Loucy (cell line): ENCODE measurements around the gene CHN1.

Experiments
- H2AFZ ChIP-seq: fragments of 200-600 bp; sonication (generic); 2 replicates; pipeline ENCODE4 v1.6.0; 2016; ENCODE audit warnings: antibody characterized with exemption, mild to moderate bottlenecking, low read length, moderate library complexity
- H3F3A ChIP-seq: fragments of 200-600 bp; 2 replicates; pipeline ENCODE4 v1.6.0; 2016; ENCODE audit warnings: antibody characterized with exemption, low read depth, mild to moderate bottlenecking
- H3K27me3 ChIP-seq: fragments of 200-600 bp; sonication (generic); 2 replicates; pipeline ENCODE4 v1.6.1; 2014; ENCODE audit warnings: low read length, mild to moderate bottlenecking; ENCODE audit not compliant: insufficient read depth, poor library complexity, severe bottlenecking
- H3K36me3 ChIP-seq: fragments of 200-600 bp; sonication (generic); 2 replicates; pipeline ENCODE4 v1.6.1; 2016; ENCODE audit warnings: low read length; ENCODE audit not compliant: insufficient read depth
- H3K4me1 ChIP-seq: fragments of 200-600 bp; sonication (generic); 2 replicates; pipeline ENCODE4 v1.5.1; 2014; ENCODE audit warnings: low read length, mild to moderate bottlenecking; ENCODE audit not compliant: insufficient read depth, poor library complexity, severe bottlenecking
- H3K4me2 ChIP-seq: fragments of 200-600 bp; sonication (generic); 2 replicates; pipeline ENCODE4 v1.6.0; 2014; ENCODE audit warnings: antibody characterized with exemption, low read length, low read depth, mild to moderate bottlenecking; ENCODE audit not compliant: poor library complexity, severe bottlenecking
- H3K4me3 ChIP-seq: fragments of 200-600 bp; sonication (generic); 2 replicates; pipeline ENCODE4 v1.5.1; 2014; ENCODE audit warnings: low read length, mild to moderate bottlenecking, mixed read lengths; ENCODE audit not compliant: poor library complexity, severe bottlenecking
- H3K79me2 ChIP-seq: fragments of 200-600 bp; sonication (generic); 2 replicates; pipeline ENCODE4 v1.6.1; 2014; ENCODE audit warnings: low read length; ENCODE audit not compliant: insufficient read depth
- H3K9ac ChIP-seq: fragments of 200-600 bp; sonication (generic); 2 replicates; pipeline ENCODE4 v1.6.0; 2014; ENCODE audit warnings: mild to moderate bottlenecking, low read depth, low read length, moderate library complexity; ENCODE audit not compliant: poor library complexity, severe bottlenecking
- H3K9me2 ChIP-seq: fragments of 200-600 bp; sonication (generic); replicated peaks from 2 replicates; pipeline ENCODE4 v1.6.1; 2016; ENCODE audit warnings: low read depth, low read length, mixed read lengths
- H3K9me3 ChIP-seq: fragments of 200-600 bp; sonication (generic); 2 replicates; pipeline ENCODE4 v1.6.1; 2014; ENCODE audit warnings: mild to moderate bottlenecking, antibody characterized with exemption, low read length, low read depth; ENCODE audit not compliant: insufficient read depth
- H4K20me1 ChIP-seq: fragments of 200-600 bp; sonication (generic); 2 replicates; pipeline ENCODE4 v1.6.0; 2014; ENCODE audit warnings: antibody characterized with exemption, low read length, mild to moderate bottlenecking; ENCODE audit not compliant: insufficient read depth, poor library complexity, severe bottlenecking
- CTCF ChIP-seq: fragments of 200-600 bp; sonication (generic); conservative IDR thresholded peaks from 2 replicates; pipeline ENCODE4 v1.5.1; 2014; ENCODE audit warnings: mild to moderate bottlenecking, antibody characterized with exemption, low read length
- EZH2phosphoT487 ChIP-seq: fragments of 200-600 bp; IDR thresholded peaks from 2 replicates; pipeline ENCODE4 v1.6.1; 2018; ENCODE audit warnings: antibody characterized with exemption, mild to moderate bottlenecking, moderate library complexity, borderline replicate concordance

CHN1 gene

GRCh38 chr2:175005733-175006264, 618 bp upstream of the CHN1 start:
- no peak overlapping the region for H3K4me3 ChIP-seq
- H3K4me2 ChIP-seq: no peak overlapping the region
- H3K36me3 ChIP-seq: no peaks in the 10 kb centered on the region
- no peaks in the 10 kb centered on the region for H3K4me1 ChIP-seq
- H3F3A ChIP-seq: no peaks in the 10 kb centered on the region
- TF ChIP-seq EZH2phosphoT487: no peak
- no peaks in the 10 kb centered on the region for H3K27me3 ChIP-seq
- H3K9ac ChIP-seq: no peak overlapping the region
- H3K9me2 ChIP-seq: no peaks in the 10 kb centered on the region
- no peaks in the 10 kb centered on the region for H3K9me3 ChIP-seq
- no peaks in the 10 kb centered on the region for H3K79me2 ChIP-seq
- H4K20me1 ChIP-seq: no peaks in the 10 kb centered on the region
- H2AFZ ChIP-seq: no peak overlapping the region

GRCh38 chr2:175004730-175004979, 526 bp downstream of the CHN1 start:
- Histone ChIP-seq H3K9me3 (no peaks in the 10 kb centered on the region), H3K27me3 (no peaks in the 10 kb centered on the region), H3K79me2 (no peaks in the 10 kb centered on the region), H3F3A (no peaks in the 10 kb centered on the region), H3K4me3 (no peak overlapping the region), H2AFZ (no peak overlapping the region), H4K20me1 (no peaks in the 10 kb centered on the region), H3K36me3 (no peaks in the 10 kb centered on the region), H3K4me1 (no peaks in the 10 kb centered on the region), H3K9me2 (no peaks in the 10 kb centered on the region), H3K9ac (no peak overlapping the region), H3K4me2 (no peak overlapping the region)
- TF ChIP-seq CTCF (no peak), EZH2phosphoT487 (no peak)

GRCh38 chr2:175003875-175004729, 1.1 kb downstream of the CHN1 start:
- no peaks in the 10 kb centered on the region for H3K36me3 ChIP-seq
- no peak for TF ChIP-seq EZH2phosphoT487
- no peak for TF ChIP-seq CTCF
- H3K4me3 ChIP-seq: no peak overlapping the region
- no peaks in the 10 kb centered on the region for H4K20me1 ChIP-seq
- H2AFZ ChIP-seq: no peak overlapping the region
- no peaks in the 10 kb centered on the region for H3K79me2 ChIP-seq
- no peaks in the 10 kb centered on the region for H3K4me1 ChIP-seq
- no peaks in the 10 kb centered on the region for H3K9me3 ChIP-seq
- H3K27me3 ChIP-seq: no peaks in the 10 kb centered on the region
- H3F3A ChIP-seq: no peaks in the 10 kb centered on the region
- no peak overlapping the region for H3K4me2 ChIP-seq
- no peak overlapping the region for H3K9ac ChIP-seq
- H3K9me2 ChIP-seq: no peaks in the 10 kb centered on the region
